Erythroblast (primary cell): ENCODE measurements around the gene RGS7.

Experiments
- GATA1 ChIP-seq: IDR thresholded peaks from 2 replicates; pipeline ENCODE4 v1.6.1; 2011; ENCODE audit warnings: low read depth, mild to moderate bottlenecking, control low read depth, low read length, moderate library complexity
- POLR2A ChIP-seq: IDR thresholded peaks from 2 replicates; pipeline ENCODE4 v1.6.1; 2011; ENCODE audit warnings: mild to moderate bottlenecking, low read length

DNA sequence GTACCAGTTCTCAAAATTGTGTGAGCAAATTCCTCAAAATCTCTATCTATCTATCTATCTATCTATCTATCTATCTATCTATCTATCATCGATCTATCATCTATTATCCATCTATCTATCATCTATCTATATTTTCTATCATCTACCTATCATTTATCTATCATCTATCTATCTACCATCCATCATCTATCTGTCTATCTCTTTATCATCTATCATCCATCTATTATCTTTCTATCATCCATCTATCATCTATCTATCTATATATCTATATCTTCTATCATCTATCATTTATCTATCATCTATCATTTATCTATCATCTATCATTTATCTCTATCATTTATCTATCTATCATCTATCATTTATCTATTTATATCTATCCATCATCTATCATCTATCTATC, 380.3 kb downstream of the RGS7 start:
- TF ChIP-seq POLR2A, result no peak
- no peak for TF ChIP-seq GATA1
